GM19035 (cell line): ENCODE results near the gene GDE1.

Source experiments
- ATAC-seq: cut with Tn5 transposase; IDR thresholded peaks from one replicate; pipeline ENCODE4 v1.9.1; 2021; ENCODE audit not compliant: unreplicated experiment

Gene GDE1

GRCh38 chr16:19488213-19488640, 33.7 kb downstream of the GDE1 start:
- no peak for ATAC-seq

- ATAC-seq, result no peak
Observed at GRCh38 chr16:19486750-19487325, 35.1 kb downstream of the GDE1 start.

DNA sequence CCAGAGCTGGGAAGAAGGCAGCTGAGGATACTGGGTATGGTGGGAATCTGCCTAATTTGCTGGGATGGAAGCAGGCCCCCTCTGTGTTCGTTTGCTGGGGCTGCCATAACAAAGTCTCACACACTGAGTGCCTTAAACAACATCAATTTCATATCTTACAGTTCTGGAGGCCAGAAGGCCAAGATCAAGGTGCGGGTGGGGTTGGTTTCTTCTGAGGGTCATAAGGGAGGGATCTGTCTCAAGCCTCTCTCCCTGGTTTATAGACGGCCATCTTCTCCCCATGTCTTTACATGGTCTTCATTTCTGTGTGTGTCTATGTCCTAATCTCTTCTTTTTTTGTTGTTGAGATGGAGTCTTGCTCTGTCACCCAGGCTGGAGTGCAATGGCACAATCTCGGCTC, 35.8 kb downstream of the GDE1 start:
- no peak for ATAC-seq

GRCh38 chr16:19485611-19486010, 36.3 kb downstream of the GDE1 start:
- ATAC-seq, result no peak

DNA sequence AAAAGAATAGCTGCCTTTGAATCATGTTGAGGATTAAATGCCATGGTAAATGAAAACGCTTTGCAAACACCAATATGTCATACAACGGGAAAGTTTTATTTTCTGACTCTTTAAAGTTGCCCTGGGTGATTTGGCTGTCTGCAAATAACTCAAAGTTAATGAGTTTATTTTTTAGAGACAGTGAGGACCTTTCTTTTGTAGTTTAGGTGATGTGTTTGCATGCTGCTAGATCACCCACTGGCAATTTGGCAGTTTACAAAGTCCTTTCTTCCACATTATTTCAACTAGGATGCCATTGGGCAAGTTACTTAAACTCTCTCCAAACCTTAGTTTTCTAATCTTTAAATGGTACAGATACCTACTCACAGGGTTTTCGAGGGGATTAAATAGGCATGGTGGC, 37.8 kb downstream of the GDE1 start:
- ATAC-seq, result no peak

GRCh38 chr16:19482291-19482690, 39.6 kb downstream of the GDE1 start:
- no peak for ATAC-seq

DNA sequence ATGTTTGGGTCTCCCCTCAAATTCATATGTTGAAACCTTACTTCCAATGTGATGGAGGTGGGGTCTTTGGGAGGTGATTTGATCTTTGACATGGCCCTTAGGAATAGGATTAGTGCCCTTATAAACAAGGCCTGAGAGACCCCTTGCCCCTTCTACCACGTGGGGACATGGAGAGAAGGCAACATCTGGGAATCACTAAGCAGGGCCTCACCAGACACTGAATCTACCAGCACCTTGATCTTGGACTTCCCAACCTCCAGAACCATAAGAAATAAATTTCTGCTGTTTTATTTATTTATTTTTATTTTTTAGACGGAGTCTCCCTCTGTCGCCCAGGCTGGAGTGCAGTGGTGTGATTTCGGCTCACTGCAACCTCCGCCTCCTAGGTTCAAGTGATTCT, 40.1 kb downstream of the GDE1 start:
- ATAC-seq, result no peak

GRCh38 chr16:19481296-19481695, 40.6 kb downstream of the GDE1 start:
- no peak for ATAC-seq

DNA sequence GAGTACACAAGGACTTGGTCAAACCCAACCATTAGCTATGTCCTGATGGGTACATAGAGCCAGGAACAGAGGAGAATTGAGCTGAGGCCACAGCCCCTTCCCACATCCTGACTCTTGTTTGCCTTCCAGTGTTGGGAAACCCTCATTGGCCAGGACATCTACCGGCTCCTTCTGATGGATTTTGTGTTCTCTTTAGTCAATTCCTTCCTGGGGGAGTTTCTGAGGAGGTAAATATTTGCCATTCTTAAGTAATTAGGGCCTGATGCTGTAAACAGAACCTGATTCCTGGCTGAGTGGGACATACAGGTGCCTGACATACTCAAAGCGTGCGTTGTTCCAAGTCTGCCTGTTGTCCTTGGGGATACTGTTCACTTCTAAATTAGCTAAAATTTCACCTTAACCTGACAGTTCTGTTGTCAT, 42.6 kb downstream of the GDE1 start:
- no peak for ATAC-seq

DNA sequence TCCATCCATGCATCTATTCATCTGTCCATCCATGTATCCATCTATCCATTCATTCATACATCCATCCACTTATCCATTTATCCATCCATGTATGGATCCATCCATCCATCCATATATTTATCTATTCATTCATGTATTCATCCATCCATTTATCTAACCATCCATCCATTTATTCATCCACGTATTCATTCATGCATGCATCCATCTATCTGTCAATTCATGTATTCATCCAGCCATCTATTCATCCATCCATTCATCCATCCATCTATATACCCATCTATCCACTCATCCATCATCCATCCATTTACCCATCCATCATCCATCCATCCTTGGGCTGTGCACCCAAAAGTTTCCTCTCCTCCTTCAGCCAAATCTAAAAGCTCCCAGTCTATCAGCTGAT, 43.4 kb downstream of the GDE1 start:
- no peak for ATAC-seq

GRCh38 chr16:19474617-19475016, 47.3 kb downstream of the GDE1 start:
- ATAC-seq, result no peak

DNA sequence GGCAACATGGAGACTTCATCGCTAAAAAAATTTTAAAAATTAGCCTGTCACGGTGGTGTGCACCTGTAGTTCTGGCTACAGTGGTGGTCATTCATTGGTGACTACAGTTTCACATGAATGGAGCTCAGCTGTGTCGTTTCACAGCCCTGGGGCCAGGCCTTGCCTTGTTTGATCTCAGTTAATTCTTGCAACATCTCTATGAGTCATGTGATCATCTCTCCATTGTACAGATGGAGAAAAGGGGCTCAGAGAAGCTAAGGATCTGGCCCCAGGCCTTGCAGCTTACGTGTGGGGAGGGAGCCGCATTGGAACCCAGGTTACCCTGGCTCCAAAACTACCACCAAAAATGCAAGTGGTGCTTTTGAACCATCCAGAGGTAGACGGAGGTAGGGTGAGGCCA, 49.4 kb downstream of the GDE1 start:
- no peak for ATAC-seq

DNA sequence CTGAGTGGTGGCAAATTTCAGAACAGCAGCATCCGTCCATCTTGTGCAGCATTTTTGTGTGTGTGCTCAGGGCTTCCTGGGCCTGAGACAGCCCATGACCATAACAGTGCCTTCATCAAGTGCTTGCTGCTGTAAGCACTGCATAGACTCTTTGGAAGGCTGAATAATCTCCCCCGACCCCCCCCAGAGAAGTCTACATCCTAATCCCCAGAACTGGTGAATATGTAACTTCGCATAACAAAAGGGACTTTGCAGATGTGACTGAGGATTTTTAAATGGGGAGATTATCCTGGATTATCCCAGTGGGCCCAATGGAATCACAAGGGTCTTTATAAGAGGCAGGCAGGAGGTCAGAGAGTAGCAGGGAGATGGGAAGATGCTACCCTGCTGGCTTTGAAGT, 53.6 kb downstream of the GDE1 start:
- ATAC-seq, result no peak

GRCh38 chr16:19463468-19464315, 58.2 kb downstream of the GDE1 start:
- ATAC-seq, result no peak

GRCh38 chr16:19460397-19460796, 61.5 kb downstream of the GDE1 start:
- ATAC-seq, result no peak

GRCh38 chr16:19458722-19459379, 63.0 kb downstream of the GDE1 start:
- no peak for ATAC-seq
